HL-60/S4 treated with phorbol 12-myristate 13-acetate at 8.2 ng/mL for 4 days and 3 days (cell line): ENCODE results near the gene CASKIN1.

ENCODE experiments used
- in situ Hi-C: fragments of 300-500 bp; cut with MboI; formaldehyde crosslinking; loops from 2 replicates; pipeline ENCODE4 v1.15.0; 2022; ENCODE audit warnings: low sequenced_read_pairs

The CASKIN1 gene

DNA sequence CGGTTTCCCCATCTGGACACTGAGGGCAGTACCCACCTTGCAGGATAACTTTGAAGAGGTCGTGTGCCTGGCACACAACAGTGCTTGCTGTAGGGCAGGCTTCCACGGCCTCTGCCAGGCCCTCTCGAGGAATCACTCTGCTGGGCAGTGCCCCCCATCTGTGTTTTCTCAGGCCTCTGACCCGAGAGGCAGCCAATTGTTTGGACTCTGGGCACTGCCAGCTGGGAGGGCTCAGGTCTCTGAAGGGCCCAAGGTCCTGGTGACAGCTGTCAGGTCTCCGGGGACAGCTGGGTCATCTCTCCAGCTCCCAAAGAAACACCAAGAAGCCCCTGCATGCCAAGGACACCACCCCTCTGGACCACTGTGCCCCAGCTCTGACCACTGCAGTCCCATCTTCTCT, 49.0 kb downstream of the CASKIN1 start:
- in situ Hi-C loops: loop anchor here (25.0 kb wide), 2 partner anchors 90 to 135 kb away; partner anchors contain the start of genes DNASE1L2, NPW and ZNF598

GRCh38 chr16:2145843-2146242, 50.6 kb downstream of the CASKIN1 start:
- in situ Hi-C loops: loop anchor here (25.0 kb wide), 2 partner anchors 91 to 134 kb away; partner anchors contain the start of genes DNASE1L2, NPW and ZNF598

DNA sequence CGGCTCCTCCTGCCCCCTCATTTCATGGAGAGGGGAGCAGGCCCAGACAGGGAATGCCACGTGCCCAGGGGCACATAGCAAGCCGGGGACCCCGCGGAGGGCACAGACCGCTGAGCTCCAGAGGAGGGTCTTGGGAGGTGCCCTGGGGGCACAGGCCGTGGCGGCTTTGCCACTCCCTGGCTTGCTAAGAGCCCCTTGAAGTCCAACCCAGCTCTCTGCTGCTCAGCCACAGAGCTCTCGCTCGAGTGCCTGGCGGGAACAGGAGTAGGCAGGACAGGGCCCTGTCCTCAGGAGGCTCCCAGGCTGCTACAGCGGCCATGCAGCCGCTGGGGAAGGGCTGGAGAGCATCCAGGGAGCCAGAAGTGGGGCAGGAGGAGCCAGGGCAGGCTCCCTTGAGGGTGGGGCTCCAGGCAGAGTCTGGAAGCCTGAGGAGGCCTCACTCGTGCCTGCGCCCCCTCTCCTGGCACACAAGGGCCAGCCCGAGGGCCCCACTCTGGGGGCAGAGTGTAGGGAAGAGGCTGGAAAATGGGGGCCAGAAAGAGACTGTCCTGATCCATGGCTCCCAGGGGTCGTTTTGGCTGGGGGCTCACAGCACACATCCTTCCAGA, 52.4 kb downstream of the CASKIN1 start:
- in situ Hi-C loops: loop anchor here (25.0 kb wide), 2 partner anchors 93 to 132 kb away; partner anchors contain the start of genes DNASE1L2, NPW and ZNF598

DNA sequence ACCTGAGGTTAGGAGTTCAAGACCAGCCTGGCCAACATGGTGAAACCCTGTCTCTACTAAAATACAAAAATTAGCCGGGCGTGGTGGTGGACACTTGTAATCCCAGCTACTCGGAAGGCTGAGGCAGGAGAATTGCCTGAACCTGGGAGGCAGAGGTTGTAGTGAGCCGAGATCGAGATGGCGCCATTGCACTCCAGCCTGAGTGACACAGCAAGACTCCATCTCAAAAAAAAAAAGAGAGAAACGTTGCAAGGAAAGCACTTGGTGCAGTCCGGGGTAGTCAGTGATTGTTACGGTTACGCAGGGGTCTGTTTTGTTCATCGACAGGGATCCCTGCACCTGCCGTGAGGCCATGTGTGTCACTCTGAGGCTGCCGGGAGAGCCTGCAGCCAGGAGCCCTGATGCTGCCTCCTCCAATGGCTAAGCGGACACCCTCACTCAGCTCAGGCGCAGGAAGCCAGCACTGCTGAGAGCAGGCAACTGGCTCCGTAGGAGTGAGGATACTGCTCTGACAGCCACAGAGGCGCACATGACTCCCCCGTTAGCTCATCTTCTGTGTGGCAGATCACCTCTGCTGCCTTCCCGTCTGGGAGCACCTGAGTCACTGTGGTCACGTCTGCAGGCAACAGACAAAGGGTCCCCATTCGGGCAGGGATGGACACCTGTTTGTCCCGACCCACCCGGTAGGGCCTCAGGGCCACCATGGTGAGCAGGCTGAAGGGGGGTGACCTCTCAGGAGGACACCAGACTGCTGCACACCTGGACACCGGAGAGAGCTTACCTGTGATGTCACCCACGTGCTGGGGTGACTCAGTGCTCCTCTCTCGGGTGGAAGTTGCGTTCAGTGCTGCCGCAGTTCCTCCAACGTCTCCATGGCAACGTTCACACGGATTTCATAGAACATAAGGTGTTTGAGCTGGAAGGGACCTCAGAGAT, 53.2 kb downstream of the CASKIN1 start:
- in situ Hi-C loops: loop anchor here (25.0 kb wide), 2 partner anchors 94 to 131 kb away; partner anchors contain the start of genes DNASE1L2, NPW and ZNF598

GRCh38 chr16:2135770-2136490, 60.5 kb downstream of the CASKIN1 start, which contains the start of gene PKD1:
Gene PKD1 (minus strand): TSS chr16:2135898. CDS start chr16:2135689, 209 bp downstream.
- in situ Hi-C loops: loop anchor here (25.0 kb wide), 2 partner anchors 101 to 124 kb away; partner anchors contain the start of genes DNASE1L2, NPW and ZNF598

- in situ Hi-C loops: loop anchor here (25.0 kb wide), 2 partner anchors 102 to 123 kb away; partner anchors contain the start of genes DNASE1L2, NPW and ZNF598
Observed at GRCh38 chr16:2135071-2135470, 61.3 kb downstream of the CASKIN1 start.

GRCh38 chr16:2133797-2134196, 62.6 kb downstream of the CASKIN1 start:
- in situ Hi-C loops: loop anchor here (25.0 kb wide), 2 partner anchors 104 to 121 kb away; partner anchors contain the start of genes DNASE1L2, NPW and ZNF598

DNA sequence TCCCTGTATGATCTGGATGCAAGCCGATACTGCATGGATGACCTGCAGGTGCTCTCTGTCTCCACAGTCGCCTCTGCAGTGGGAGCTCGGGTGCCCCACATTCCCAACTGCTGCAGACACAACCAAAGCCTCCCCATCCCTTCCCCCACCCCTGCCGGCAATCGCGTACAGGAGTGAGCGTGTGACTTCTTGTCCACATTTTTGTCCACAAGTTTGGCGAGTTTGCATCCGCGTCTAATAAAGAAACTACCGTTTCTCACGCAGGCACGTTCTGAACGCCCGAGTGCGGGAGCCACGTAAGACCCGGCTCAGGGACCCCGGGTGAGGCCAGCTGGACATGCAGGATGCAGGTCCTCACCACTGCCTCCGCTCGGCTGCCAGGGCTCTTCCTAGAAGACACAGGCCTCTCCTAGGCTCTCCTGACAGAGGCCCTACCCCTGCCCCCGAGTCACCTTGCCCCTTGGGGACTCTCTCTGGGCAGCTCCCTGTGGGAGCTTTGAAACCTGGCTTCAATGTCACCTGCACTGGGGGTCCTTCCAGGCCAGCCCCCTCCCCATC, 66.4 kb downstream of the CASKIN1 start:
- in situ Hi-C loops: loop anchor here (25.0 kb wide), 2 partner anchors 107 to 118 kb away; partner anchors contain the start of genes DNASE1L2, NPW and ZNF598

GRCh38 chr16:2129251-2129650, 67.2 kb downstream of the CASKIN1 start:
- in situ Hi-C loops: loop anchor here (25.0 kb wide), 2 partner anchors 108 to 117 kb away; partner anchors contain the start of genes DNASE1L2, NPW and ZNF598

- in situ Hi-C loops: loop anchor here (25.0 kb wide), 2 partner anchors 110 to 115 kb away; partner anchors contain the start of genes DNASE1L2, NPW and ZNF598
Observed at GRCh38 chr16:2127630-2128280, 68.7 kb downstream of the CASKIN1 start.
